GM12878 (cell line): ENCODE results near the gene RSF1. TPM values are rescaled to one million over a fixed set of nuclear protein-coding genes. Genes with fewer than 3 reads are reported as not detected.
A peak's percentile ranks its signal among the peaks of the same experiment; 100 is the strongest.

Experiments used
- ATAC-seq: fragments of 200-7000 bp; cut with Tn5 transposase; 3 replicates; pipeline ENCODE4 v1.9.1; 2020; ENCODE audit warnings: mild to moderate bottlenecking, moderate library complexity
- BruUV-seq: library from RNA; stranded (reverse); fragments of 400-500 nt; replicated peaks from 2 replicates; lab custom pipeline; 2021; lab: Mats Ljungman, UMichigan
- CTCF ChIA-PET: fragments of 300-600 bp; sonication (Branson Sonifier 250); formaldehyde crosslinking; extraction: SDS; loops from one replicate; lab custom pipeline; 2021; ENCODE audit warnings: inconsistent platforms; lab: Yijun Ruan, JAX
- POLR2A ChIA-PET: fragments of 350-600 bp; formaldehyde crosslinking; extraction: SDS; loops from one replicate; lab custom pipeline; 2021; ENCODE audit warnings: inconsistent platforms; lab: Charles Lee
- RAD21 ChIA-PET: fragments of 300-600 bp; sonication (Branson Sonifier 250); formaldehyde crosslinking; loops from one replicate; lab custom pipeline; 2023; ENCODE audit warnings: antibody characterized with exemption; ENCODE audit not compliant: unreplicated experiment; lab: Charles Lee
- SMC1A ChIA-PET: fragments of 300-600 bp; sonication (Branson Sonifier 250); formaldehyde crosslinking; loops from one replicate; lab custom pipeline; 2023; ENCODE audit not compliant: unreplicated experiment, uncharacterized antibody; lab: Charles Lee
- DNase-seq: peaks from one replicate; pipeline ENCODE4 v3.0.0-alpha.2; 2011; ENCODE audit warnings: low read depth, low spot score
- FAIRE-seq: peaks from 3 replicates; lab custom pipeline; 2011; peaks lifted over from hg19 to GRCh38; lab: Jason Lieb, UNC
- H2AFZ ChIP-seq: 2 replicates; pipeline ENCODE4 v1.6.0; 2011; ENCODE audit warnings: low read depth, low read length, control low read depth; ENCODE audit not compliant: control insufficient read depth
- H3K27ac ChIP-seq: 2 replicates; pipeline ENCODE4 v1.5.1; 2011; ENCODE audit warnings: control low read depth; ENCODE audit not compliant: control insufficient read depth, insufficient read depth
- H3K27me3 ChIP-seq, 2 experiments: replicated peaks in 1 of 2; 2 replicates each; pipeline versions ENCODE4 v1.6.0 to v1.6.1; 2011; ENCODE audit warnings: low read length in 1 of 2; ENCODE audit not compliant: control insufficient read depth in 2 of 2, insufficient read depth in 2 of 2
- H3K36me3 ChIP-seq, 2 experiments: 2 replicates each; pipeline ENCODE4 v1.5.1; 2011; ENCODE audit warnings: low read length in 1 of 2; ENCODE audit not compliant: control insufficient read depth in 2 of 2, insufficient read depth in 2 of 2
- H3K4me1 ChIP-seq: 2 replicates; pipeline ENCODE4 v1.6.1; 2011; ENCODE audit warnings: mild to moderate bottlenecking, low read length, moderate library complexity, mixed read lengths; ENCODE audit not compliant: control insufficient read depth, insufficient read depth
- H3K4me2 ChIP-seq: 2 replicates; pipeline ENCODE4 v1.6.0; 2011; ENCODE audit warnings: control low read depth; ENCODE audit not compliant: control insufficient read depth, insufficient read depth
- H3K4me3 ChIP-seq: fragments of 200-600 bp; sonication (generic); 2 replicates; pipeline ENCODE4 v1.5.1; 2016
- H3K79me2 ChIP-seq: 2 replicates; pipeline ENCODE4 v1.6.0; 2011; ENCODE audit warnings: low read length; ENCODE audit not compliant: control insufficient read depth, insufficient read depth
- H3K9ac ChIP-seq: 2 replicates; pipeline ENCODE4 v1.8.0; 2011; ENCODE audit warnings: low read length, control low read depth, mixed read lengths; ENCODE audit not compliant: control insufficient read depth, insufficient read depth
- H3K9me3 ChIP-seq: replicated peaks from 3 replicates; pipeline ENCODE4 v1.5.1; 2011; ENCODE audit warnings: mild to moderate bottlenecking, low read length; ENCODE audit not compliant: control insufficient read depth, insufficient read depth
- H4K20me1 ChIP-seq: 2 replicates; pipeline ENCODE4 v1.6.0; 2011; ENCODE audit not compliant: control insufficient read depth, insufficient read depth
- BACH1 ChIP-seq: fragments of 450-650 bp; IDR thresholded peaks from 2 replicates; pipeline ENCODE4 v1.6.1; 2017; ENCODE audit warnings: mild to moderate bottlenecking, borderline replicate concordance
- CTCF ChIP-seq, 3 experiments: IDR thresholded peaks in 2 of 3; conservative IDR thresholded peaks in 1 of 3; 2 replicates each; pipeline ENCODE4 v1.5.1; 2011; ENCODE audit warnings: low read depth in 3 of 3, low read length in 3 of 3, mild to moderate bottlenecking in 3 of 3, control low read depth in 2 of 3, moderate library complexity in 2 of 3, inconsistent platforms in 1 of 3, mixed read lengths in 1 of 3; ENCODE audit not compliant: control insufficient read depth in 2 of 3, insufficient read depth in 1 of 3; ENCODE audit errors: extremely low read depth in 1 of 3
- GATAD2B ChIP-seq: fragments of 450-650 bp; conservative IDR thresholded peaks from 2 replicates; pipeline ENCODE4 v1.6.1; 2017; ENCODE audit warnings: low read depth, mild to moderate bottlenecking, moderate library complexity
- RAD21 ChIP-seq: IDR thresholded peaks from 2 replicates; pipeline ENCODE4 v1.6.1; 2011; ENCODE audit warnings: mild to moderate bottlenecking, low read depth, low read length, moderate library complexity; ENCODE audit not compliant: insufficient read depth
- RUNX3 ChIP-seq: IDR thresholded peaks from 2 replicates; pipeline ENCODE4 v1.6.1; 2012; ENCODE audit warnings: low read length, inconsistent platforms
- SMC3 ChIP-seq: IDR thresholded peaks from 2 replicates; pipeline ENCODE4 v1.6.1; 2011; ENCODE audit warnings: low read length, improper control_type of control experiment, borderline replicate concordance
- YY1 ChIP-seq: IDR thresholded peaks from 2 replicates; pipeline ENCODE4 v1.6.1; 2011; ENCODE audit warnings: low read depth, mild to moderate bottlenecking, low read length
- WGBS: methylation state at CpG from one replicate; pipeline ENCODE4 v1.1.6; 2016; ENCODE audit warnings: low lambda C conversion rate; ENCODE audit not compliant: insufficient replicate concordance, insufficient coverage; ENCODE audit errors: missing lambda C conversion rate; 5-methylcytosine and 5-hydroxymethylcytosine counted together
- in situ Hi-C: fragments of 300-500 bp; cut with MboI; formaldehyde crosslinking; loops from 9 replicates; pipeline ENCODE4 v1.14.3; 2018; ENCODE audit warnings: mixed read lengths
- intact Hi-C: fragments of 100-400 bp; cut with micrococcal nuclease; formaldehyde crosslinking; loops from one replicate; pipeline ENCODE4 v1.14.2; 2022; ENCODE audit not compliant: unreplicated experiment
- polyA plus RNA-seq, 11 experiments: library from polyadenylated mRNA; depleted of rRNA in 4 of 11; unstranded in 6 of 11; stranded (reverse) in 5 of 11; fragments of >200 nt; fragmentation: Nextera tagmentation in 4 of 11; fragmentation: Illumina TruSeq in 1 of 11; extraction: Ambion mirVana in 4 of 11; extraction: Trizol in 1 of 11; gene quantifications; 1 replicate in 1 of 11; 2 replicates in 10 of 11; pipeline versions ENCODE4 v1.2.1 to v1.2.3, GENCODE V29; 2011 to 2016; ENCODE audit warnings: inconsistent platforms in 2 of 11, missing spikeins in 2 of 11, low read depth in 1 of 11
- total RNA-seq, 4 experiments: library from RNA; depleted of rRNA in 3 of 4; stranded (reverse); fragments of >200 nt in 3 of 4; fragmentation: Illumina TruSeq in 1 of 4; extraction: Trizol in 1 of 4; gene quantifications; 2 replicates each; pipeline versions ENCODE4 v1.2.1 to v1.2.3, GENCODE V29; 2013 to 2021

RSF1 gene
- total and polyA plus RNA-seq, 10 of the 15 experiments (the other 5 are each of a cell fraction or from before 2014, with no cell fraction given) = 9.0 to 45.3 (median 30.0) TPM

GRCh38 chr11:77630157-77630710, 190.3 kb downstream of the RSF1 start:
- H3K4me2 ChIP-seq = peak overlapping the region; percentile 56; the same call in 1 of the 2 replicates
- no peak for TF ChIP-seq BACH1
- TF ChIP-seq RUNX3 = peak; percentile 27; the same call in 1 of the 2 replicates
- no peak for TF ChIP-seq GATAD2B
- TF ChIP-seq, all 136 proteins: peak for 1
- Histone ChIP-seq H2AFZ (no peak overlapping the region), H3K9ac (no peak overlapping the region), H4K20me1 (no peaks in the 10 kb centered on the region), H3K4me3 (no peak overlapping the region), H3K9me3 (peaks cover 1% of the 10 kb centered on the region; the same call in 1 of the 3 replicates), H3K36me3 (peaks cover 0 to 12% of the 10 kb centered on the region in 2 experiments; a peak in 2 of 4 replicates), H3K27ac (peak overlapping the region; percentile 50), H3K79me2 (peaks cover 35% of the 10 kb centered on the region), H3K4me1 (peaks cover 4% of the 10 kb centered on the region; the same call in 1 of the 2 replicates), H3K27me3 (no peaks in the 10 kb centered on the region)
- CTCF ChIA-PET = interaction anchor here (0.6 to 2.8 kb wide), 5 partner anchors 11 to 926 kb away, joined by 3 to 22 read pairs (median 3); no protein-coding TSS in a partner anchor
- intact Hi-C loops = no loop called here
- no TSS peak for BruUV-seq
- POLR2A ChIA-PET = interaction anchor here (1.1 kb wide), 1 partner anchor 12 kb away, joined by 3 read pairs; no protein-coding TSS in a partner anchor
- RAD21 ChIA-PET = interaction anchor here (0.9 to 1.3 kb wide), 4 partner anchors 17 to 583 kb away, joined by 3 to 4 read pairs (median 3); partner anchors contain the start of gene INTS4
- 72% methylated on average over 4 of the region's 4 CpGs for WGBS
- in situ Hi-C loops = no loop called here
- ATAC-seq = no peak
- FAIRE-seq = no peak
- DNase-seq = no peak
- SMC1A ChIA-PET = interaction anchor here (0.9 to 1.7 kb wide), 4 partner anchors 11 to 228 kb away, joined by 3 to 5 read pairs (median 4); no protein-coding TSS in a partner anchor

GRCh38 chr11:77619576-77620198, 200.8 kb downstream of the RSF1 start:
- H2AFZ ChIP-seq = no peak overlapping the region
- H3K79me2 ChIP-seq = no peaks in the 10 kb centered on the region
- no peak overlapping the region for H3K4me3 ChIP-seq
- no peaks in the 10 kb centered on the region for H3K4me1 ChIP-seq
- H3K27ac ChIP-seq = no peak overlapping the region
- no peaks in the 10 kb centered on the region for H4K20me1 ChIP-seq
- H3K9me3 ChIP-seq = no peaks in the 10 kb centered on the region
- ATAC-seq (peak; percentile 66), DNase-seq (peak; percentile 28)
- ChIA-PET SMC1A (interaction anchor here (0.5 to 2.7 kb wide), 14 partner anchors 10 to 493 kb away, joined by 3 to 13 read pairs (median 4); partner anchors contain the start of gene AQP11), POLR2A (interaction anchor here (0.6 kb wide), 1 partner anchor 257 kb away, joined by 3 read pairs; no protein-coding TSS in a partner anchor), CTCF (interaction anchor here (0.6 to 3.1 kb wide), 27 partner anchors 9 to 945 kb away, joined by 3 to 22 read pairs (median 4); partner anchors contain the start of gene MYO7A), RAD21 (interaction anchor here (1.3 to 1.5 kb wide), 2 partner anchors 424 to 572 kb away, joined by 5 to 9 read pairs; no protein-coding TSS in a partner anchor)
- H3K9ac ChIP-seq = no peak overlapping the region
- H3K27me3 ChIP-seq = no peaks in the 10 kb centered on the region
- BruUV-seq = no TSS peak
- WGBS = 63% methylated on average over 3 of the region's 3 CpGs
- intact Hi-C loops (loop anchor here (1.0 to 10.0 kb wide), 4 partner anchors 145 to 492 kb away; partner anchors contain the start of gene PAK1), in situ Hi-C loops (no loop called here)
- no peak overlapping the region for H3K4me2 ChIP-seq
- peaks cover 0 to 25% of the 10 kb centered on the region in 2 experiments; a peak in 3 of 4 replicates for H3K36me3 ChIP-seq
- peak; percentile 76 for TF ChIP-seq RAD21
- peak; percentile 52; the same call in 1 of the 2 replicates for TF ChIP-seq SMC3
- TF ChIP-seq CTCF (IDR thresholded peaks at IDR 0.05 in 2 of 3, conservative IDR thresholded peaks at IDR 0.05 in 1 of 3; ENCODE audit: control insufficient read depth in 2 of 3, extremely low read depth in 1 of 3, insufficient read depth in 1 of 3, low read depth in 3 of 3, low read length in 3 of 3) = peak; percentile 66 to 77 (median 67); a peak in 5 of 6 replicates
- no peak for TF ChIP-seq YY1
- TF ChIP-seq, all 136 proteins: peak for 3
- peak; percentile 79 for FAIRE-seq
